GM23338 (cell line): Measurements from ENCODE around the gene LRP1-AS. TPM values are rescaled to one million over a fixed set of nuclear protein-coding genes. Genes with fewer than 3 reads are reported as not detected.
A peak's percentile ranks its signal among the peaks of the same experiment; 100 is the strongest.

Source experiments
- ATAC-seq: fragments of 200-7000 bp; cut with Tn5 transposase; 3 replicates; pipeline ENCODE4 v1.9.1; 2020
- DNase-seq: peaks from one replicate; pipeline ENCODE4 v3.0.0-alpha.2; 2015; ENCODE audit warnings: low spot score
- H2AFZ ChIP-seq: fragments of 200-600 bp; sonication (generic); 2 replicates; pipeline ENCODE4 v1.8.0; 2016; ENCODE audit warnings: antibody characterized with exemption, mild to moderate bottlenecking, moderate library complexity
- H3F3A ChIP-seq: fragments of 200-600 bp; sonication (generic); replicated peaks from 2 replicates; pipeline ENCODE4 v1.8.0; 2017; ENCODE audit warnings: antibody characterized with exemption, mixed run types, low read depth
- H3K27ac ChIP-seq: fragments of 200-600 bp; sonication (generic); 2 replicates; pipeline ENCODE4 v1.6.1; 2016; ENCODE audit warnings: low read depth
- H3K27me3 ChIP-seq: fragments of 200-600 bp; sonication (generic); 2 replicates; pipeline ENCODE4 v1.8.0; 2016; ENCODE audit warnings: mild to moderate bottlenecking, mixed run types, moderate library complexity; ENCODE audit not compliant: insufficient read depth
- H3K36me3 ChIP-seq: fragments of 200-600 bp; sonication (generic); 2 replicates; pipeline ENCODE4 v1.8.0; 2016; ENCODE audit warnings: mild to moderate bottlenecking; ENCODE audit not compliant: insufficient read depth
- H3K4me1 ChIP-seq: fragments of 200-600 bp; sonication (generic); 2 replicates; pipeline ENCODE4 v1.8.0; 2016; ENCODE audit warnings: mild to moderate bottlenecking, moderate library complexity; ENCODE audit not compliant: insufficient read depth
- H3K4me2 ChIP-seq: fragments of 200-600 bp; sonication (generic); 2 replicates; pipeline ENCODE4 v1.7.1; 2017; ENCODE audit warnings: mixed run types
- H3K4me3 ChIP-seq: fragments of 200-600 bp; sonication (generic); 2 replicates; pipeline ENCODE4 v1.6.1; 2016; ENCODE audit warnings: mixed run types
- H3K79me2 ChIP-seq: fragments of 200-600 bp; sonication (generic); replicated peaks from 2 replicates; pipeline ENCODE4 v1.8.0; 2017; ENCODE audit warnings: mild to moderate bottlenecking; ENCODE audit not compliant: insufficient read depth
- H3K9me2 ChIP-seq: fragments of 200-600 bp; sonication (generic); 2 replicates; pipeline ENCODE4 v1.8.0; 2017; ENCODE audit not compliant: insufficient read depth
- H4K20me1 ChIP-seq: fragments of 200-600 bp; sonication (generic); replicated peaks from 2 replicates; pipeline ENCODE4 v1.8.0; 2017; ENCODE audit warnings: mild to moderate bottlenecking; ENCODE audit not compliant: insufficient read depth
- H3K27ac Mint-ChIP-seq: 2 replicates; pipeline ENCODE4 v1.8.0; 2020; ENCODE audit warnings: inconsistent platforms, mild to moderate bottlenecking, moderate library complexity, mixed read lengths
- H3K27me3 Mint-ChIP-seq: 3 replicates; pipeline ENCODE4 v1.8.0; 2022; ENCODE audit warnings: low read depth, mild to moderate bottlenecking, moderate library complexity, mixed read lengths, inconsistent platforms; ENCODE audit not compliant: insufficient read depth, poor library complexity
- H3K36me3 Mint-ChIP-seq: 3 replicates; pipeline ENCODE4 v1.8.0; 2021; ENCODE audit warnings: low read depth, mild to moderate bottlenecking, inconsistent platforms, moderate library complexity, mixed read lengths
- H3K4me1 Mint-ChIP-seq: 3 replicates; pipeline ENCODE4 v1.8.0; 2020; ENCODE audit warnings: mild to moderate bottlenecking, inconsistent platforms, mixed read lengths
- H3K4me3 Mint-ChIP-seq: 3 replicates; pipeline ENCODE4 v1.8.0; 2021; ENCODE audit warnings: moderate library complexity, mild to moderate bottlenecking, inconsistent platforms, mixed read lengths
- H3K9me3 Mint-ChIP-seq: 3 replicates; pipeline ENCODE4 v1.8.0; 2020; ENCODE audit warnings: moderate library complexity, mild to moderate bottlenecking, inconsistent platforms, mixed read lengths
- JUNB ChIP-seq: IDR thresholded peaks from one replicate; pipeline ENCODE4 v1.6.1; 2016; ENCODE audit warnings: antibody characterized with exemption; ENCODE audit not compliant: unreplicated experiment
- POLR2AphosphoS5 ChIP-seq: IDR thresholded peaks from 2 replicates; pipeline ENCODE4 v1.6.1; 2016; ENCODE audit warnings: antibody characterized with exemption, low read depth
- STAT1 ChIP-seq: IDR thresholded peaks from one replicate; pipeline ENCODE4 v1.6.1; 2016; ENCODE audit warnings: antibody characterized with exemption; ENCODE audit not compliant: unreplicated experiment
- ZNF114 ChIP-seq: fragments of 250-450 bp; sonication (Bioruptor Pico); IDR thresholded peaks from 2 replicates; pipeline ENCODE4 v1.5.0; 2020; ENCODE audit warnings: mild to moderate bottlenecking, moderate library complexity
- ZNF331 ChIP-seq: fragments of 250-450 bp; sonication (Bioruptor Pico); IDR thresholded peaks from 2 replicates; pipeline ENCODE4 v1.5.0; 2020; ENCODE audit warnings: low read depth, mild to moderate bottlenecking, moderate library complexity
- polyA plus RNA-seq: library from polyadenylated mRNA; unstranded; fragments of >200 nt; fragmentation: Nextera tagmentation; extraction: Ambion mirVana; gene quantifications from 2 replicates; pipeline ENCODE4 v1.2.1, GENCODE V29; 2016
- total RNA-seq: library from RNA; depleted of rRNA; stranded (reverse); fragments of >200 nt; shearing (Covaris generic); gene quantifications from 2 replicates; pipeline ENCODE4 v1.2.3, GENCODE V29; 2014
- TF ChIP-seq, protein P1 (sequence below), 2 experiments: fragments of 200-600 bp in 1 of 2; sonication (generic) in 1 of 2; conservative IDR thresholded peaks; 2 replicates each; pipeline versions ENCODE4 v1.5.1 to v1.6.1; 2016 to 2017; ENCODE audit warnings: antibody characterized with exemption in 2 of 2, low read depth in 2 of 2, mild to moderate bottlenecking in 2 of 2, moderate library complexity in 1 of 2
- TF ChIP-seq, protein P2 (sequence below): IDR thresholded peaks from 2 replicates; pipeline ENCODE4 v1.6.1; 2016; ENCODE audit warnings: antibody characterized with exemption
- TF ChIP-seq, protein P3 (sequence below): IDR thresholded peaks from one replicate; pipeline ENCODE4 v1.6.1; 2018; ENCODE audit warnings: antibody characterized with exemption; ENCODE audit not compliant: unreplicated experiment

LRP1-AS gene
- total and polyA plus RNA-seq, 2 experiments from 2014 or later, result 0.86 TPM; not detected in 1

DNA sequence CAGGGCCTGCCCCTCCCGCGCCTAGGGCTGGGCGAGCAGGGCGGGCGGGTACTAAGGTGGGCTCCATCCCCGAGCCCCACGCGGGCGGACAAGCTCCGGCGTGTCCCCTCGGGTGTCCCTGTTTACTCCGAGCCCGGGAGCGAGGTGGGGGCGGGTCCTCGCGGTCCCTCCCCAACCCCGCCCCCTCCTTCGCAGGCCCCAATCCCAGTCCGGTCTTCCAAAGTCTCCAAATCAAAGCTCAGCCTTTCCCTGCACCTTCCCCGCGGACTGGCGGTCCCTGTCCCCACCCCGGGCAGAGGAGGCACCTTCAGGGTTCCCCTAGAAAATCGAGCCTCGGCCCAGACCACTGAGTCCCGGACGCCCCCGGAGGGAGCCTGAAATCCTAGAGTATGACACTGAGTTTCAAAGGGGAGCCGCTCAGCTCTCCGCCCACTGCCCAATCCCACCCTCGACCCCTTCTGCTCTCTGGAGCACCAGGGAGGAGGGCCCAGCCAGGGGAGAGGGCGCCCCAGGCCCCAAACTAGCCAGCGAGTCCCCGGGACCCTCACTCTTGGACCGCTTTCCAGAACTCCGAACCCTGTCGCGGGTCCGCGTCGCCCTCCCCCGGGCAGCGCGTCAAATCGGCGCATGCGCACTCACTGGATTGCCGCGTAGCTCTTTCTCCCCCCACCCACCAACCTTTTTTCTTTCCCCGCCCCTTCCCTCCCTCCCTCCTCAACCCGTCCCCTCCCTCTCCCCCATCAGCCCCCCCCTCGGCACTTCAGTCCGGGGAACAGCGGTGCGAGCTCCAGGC, 19.5 kb downstream of the LRP1-AS start, which contains the start of gene LRP1:
Gene LRP1, plus strand, starts transcription at position 758 of the 793 bp plus-strand sequence. CDS start 482 bp downstream, outside the sequence.
- peak within 1 kb of the TSS; percentile 97 for H3K27ac ChIP-seq
- peaks cover 20% of the 10 kb centered on the region for H3K36me3 Mint-ChIP-seq

DNA sequence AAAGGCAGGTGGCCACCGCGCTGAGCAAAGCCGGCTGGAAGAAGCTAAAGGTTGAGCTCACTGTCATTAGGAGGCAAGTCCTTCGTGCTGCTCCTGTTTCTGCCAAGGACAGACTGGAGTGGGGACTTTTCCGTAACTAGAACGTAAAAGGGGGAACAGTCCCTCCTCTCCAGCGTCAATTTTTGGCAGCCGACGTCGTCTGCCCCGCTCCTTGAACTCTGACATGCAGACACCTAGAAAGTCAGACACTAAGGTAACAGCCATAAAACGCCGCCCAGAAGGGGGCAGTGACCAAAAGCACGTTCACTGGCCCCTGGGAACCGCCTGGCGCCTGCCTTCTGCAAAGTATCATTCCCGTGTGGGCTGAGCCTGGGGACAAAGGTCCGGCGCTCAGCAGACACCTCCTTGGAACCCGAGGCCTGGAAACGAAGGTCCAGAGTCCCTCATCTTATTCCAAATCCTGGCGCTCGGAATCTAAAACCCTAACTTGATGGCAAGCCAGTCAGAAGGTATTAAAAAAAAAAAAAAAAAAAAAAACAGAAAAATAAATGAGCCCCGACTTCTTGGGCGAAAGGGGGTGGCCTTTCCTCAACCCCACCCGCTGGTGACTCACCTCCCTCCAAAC, 20.2 kb downstream of the LRP1-AS start:
- Histone ChIP-seq H2AFZ (peak overlapping the region; percentile 66; the same call in 1 of the 2 replicates), H3K79me2 (peaks cover 33% of the 10 kb centered on the region), H3K4me1 (peaks cover 37% of the 10 kb centered on the region), H3F3A (peaks cover 11% of the 10 kb centered on the region; the same call in 1 of the 2 replicates), H4K20me1 (peaks cover 20% of the 10 kb centered on the region), H3K27me3 (no peaks in the 10 kb centered on the region), H3K27ac (peak overlapping the region; percentile 90), H3K4me3 (peak overlapping the region; percentile 98), H3K36me3 (peaks cover 3% of the 10 kb centered on the region; the same call in 1 of the 2 replicates), H3K4me2 (peak overlapping the region; percentile 96), H3K9me2 (no peaks in the 10 kb centered on the region)
- H3K4me3 Mint-ChIP-seq, result peak overlapping the region; percentile 86
- H3K4me1 Mint-ChIP-seq, result peaks cover 45% of the 10 kb centered on the region
- TF ChIP-seq ZNF114 (CRISPR knock-in tag), result no peak
- TF ChIP-seq, protein P1, sequence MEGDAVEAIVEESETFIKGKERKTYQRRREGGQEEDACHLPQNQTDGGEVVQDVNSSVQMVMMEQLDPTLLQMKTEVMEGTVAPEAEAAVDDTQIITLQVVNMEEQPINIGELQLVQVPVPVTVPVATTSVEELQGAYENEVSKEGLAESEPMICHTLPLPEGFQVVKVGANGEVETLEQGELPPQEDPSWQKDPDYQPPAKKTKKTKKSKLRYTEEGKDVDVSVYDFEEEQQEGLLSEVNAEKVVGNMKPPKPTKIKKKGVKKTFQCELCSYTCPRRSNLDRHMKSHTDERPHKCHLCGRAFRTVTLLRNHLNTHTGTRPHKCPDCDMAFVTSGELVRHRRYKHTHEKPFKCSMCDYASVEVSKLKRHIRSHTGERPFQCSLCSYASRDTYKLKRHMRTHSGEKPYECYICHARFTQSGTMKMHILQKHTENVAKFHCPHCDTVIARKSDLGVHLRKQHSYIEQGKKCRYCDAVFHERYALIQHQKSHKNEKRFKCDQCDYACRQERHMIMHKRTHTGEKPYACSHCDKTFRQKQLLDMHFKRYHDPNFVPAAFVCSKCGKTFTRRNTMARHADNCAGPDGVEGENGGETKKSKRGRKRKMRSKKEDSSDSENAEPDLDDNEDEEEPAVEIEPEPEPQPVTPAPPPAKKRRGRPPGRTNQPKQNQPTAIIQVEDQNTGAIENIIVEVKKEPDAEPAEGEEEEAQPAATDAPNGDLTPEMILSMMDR (conservative IDR thresholded peaks at IDR 0.05; ENCODE audit: low read depth in 2 of 2), result peak; percentile 26 to 58; a peak in 3 of 4 replicates
- TF ChIP-seq JUNB, result no peak
- TF ChIP-seq ZNF331, result no peak
- peaks cover 39% of the 10 kb centered on the region for H3K27me3 Mint-ChIP-seq
- peaks cover 18% of the 10 kb centered on the region for H3K36me3 Mint-ChIP-seq
- H3K9me3 Mint-ChIP-seq, result peaks cover 13% of the 10 kb centered on the region; the same call in 2 of the 3 replicates
- DNase-seq (peak; percentile 85), ATAC-seq (peak; percentile 29)
- peak overlapping the region; percentile 70; the same call in 1 of the 2 replicates for H3K27ac Mint-ChIP-seq

More for the DNA sequence above, 19.5 kb downstream of the LRP1-AS start, which contains the start of gene LRP1:
- Histone ChIP-seq H3K4me1 (peaks cover 44% of the 10 kb centered on the region), H3K9me2 (no peaks in the 10 kb centered on the region), H2AFZ (peak within 1 kb of the TSS; percentile 66; the same call in 1 of the 2 replicates), H4K20me1 (peaks cover 23% of the 10 kb centered on the region), H3F3A (peaks cover 12% of the 10 kb centered on the region; the same call in 1 of the 2 replicates), H3K27me3 (no peaks in the 10 kb centered on the region), H3K36me3 (peaks cover 3% of the 10 kb centered on the region; the same call in 1 of the 2 replicates), H3K79me2 (peaks cover 41% of the 10 kb centered on the region), H3K4me2 (peak within 1 kb of the TSS; percentile 96), H3K4me3 (peak within 1 kb of the TSS; percentile 98)
- Mint-ChIP-seq H3K27ac (peak within 1 kb of the TSS; percentile 93), H3K9me3 (peaks cover 7% of the 10 kb centered on the region; the same call in 1 of the 3 replicates), H3K4me1 (peaks cover 52% of the 10 kb centered on the region), H3K4me3 (peak within 1 kb of the TSS; percentile 86), H3K27me3 (peaks cover 45% of the 10 kb centered on the region)
- peak; percentile 40 for ATAC-seq
- DNase-seq, result peak; percentile 86
- TF ChIP-seq STAT1, result no peak
- no peak for TF ChIP-seq ZNF331
- TF ChIP-seq, protein P2, sequence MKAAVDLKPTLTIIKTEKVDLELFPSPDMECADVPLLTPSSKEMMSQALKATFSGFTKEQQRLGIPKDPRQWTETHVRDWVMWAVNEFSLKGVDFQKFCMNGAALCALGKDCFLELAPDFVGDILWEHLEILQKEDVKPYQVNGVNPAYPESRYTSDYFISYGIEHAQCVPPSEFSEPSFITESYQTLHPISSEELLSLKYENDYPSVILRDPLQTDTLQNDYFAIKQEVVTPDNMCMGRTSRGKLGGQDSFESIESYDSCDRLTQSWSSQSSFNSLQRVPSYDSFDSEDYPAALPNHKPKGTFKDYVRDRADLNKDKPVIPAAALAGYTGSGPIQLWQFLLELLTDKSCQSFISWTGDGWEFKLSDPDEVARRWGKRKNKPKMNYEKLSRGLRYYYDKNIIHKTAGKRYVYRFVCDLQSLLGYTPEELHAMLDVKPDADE, result 0 out of 2 replicates have a peak, but pooled peaks have one; percentile 14
- TF ChIP-seq, protein P3, sequence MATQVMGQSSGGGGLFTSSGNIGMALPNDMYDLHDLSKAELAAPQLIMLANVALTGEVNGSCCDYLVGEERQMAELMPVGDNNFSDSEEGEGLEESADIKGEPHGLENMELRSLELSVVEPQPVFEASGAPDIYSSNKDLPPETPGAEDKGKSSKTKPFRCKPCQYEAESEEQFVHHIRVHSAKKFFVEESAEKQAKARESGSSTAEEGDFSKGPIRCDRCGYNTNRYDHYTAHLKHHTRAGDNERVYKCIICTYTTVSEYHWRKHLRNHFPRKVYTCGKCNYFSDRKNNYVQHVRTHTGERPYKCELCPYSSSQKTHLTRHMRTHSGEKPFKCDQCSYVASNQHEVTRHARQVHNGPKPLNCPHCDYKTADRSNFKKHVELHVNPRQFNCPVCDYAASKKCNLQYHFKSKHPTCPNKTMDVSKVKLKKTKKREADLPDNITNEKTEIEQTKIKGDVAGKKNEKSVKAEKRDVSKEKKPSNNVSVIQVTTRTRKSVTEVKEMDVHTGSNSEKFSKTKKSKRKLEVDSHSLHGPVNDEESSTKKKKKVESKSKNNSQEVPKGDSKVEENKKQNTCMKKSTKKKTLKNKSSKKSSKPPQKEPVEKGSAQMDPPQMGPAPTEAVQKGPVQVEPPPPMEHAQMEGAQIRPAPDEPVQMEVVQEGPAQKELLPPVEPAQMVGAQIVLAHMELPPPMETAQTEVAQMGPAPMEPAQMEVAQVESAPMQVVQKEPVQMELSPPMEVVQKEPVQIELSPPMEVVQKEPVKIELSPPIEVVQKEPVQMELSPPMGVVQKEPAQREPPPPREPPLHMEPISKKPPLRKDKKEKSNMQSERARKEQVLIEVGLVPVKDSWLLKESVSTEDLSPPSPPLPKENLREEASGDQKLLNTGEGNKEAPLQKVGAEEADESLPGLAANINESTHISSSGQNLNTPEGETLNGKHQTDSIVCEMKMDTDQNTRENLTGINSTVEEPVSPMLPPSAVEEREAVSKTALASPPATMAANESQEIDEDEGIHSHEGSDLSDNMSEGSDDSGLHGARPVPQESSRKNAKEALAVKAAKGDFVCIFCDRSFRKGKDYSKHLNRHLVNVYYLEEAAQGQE, result no peak
- peak; percentile 59; the same call in 1 of the 2 replicates for TF ChIP-seq POLR2AphosphoS5
